Panc1 (cell line): ENCODE measurements around the gene HABP2.

Experiments
- POLR2AphosphoS5 ChIP-seq: IDR thresholded peaks from 2 replicates; pipeline ENCODE4 v1.6.1; 2012; ENCODE audit warnings: mild to moderate bottlenecking, low read depth, low read length, moderate library complexity
- SIN3A ChIP-seq: IDR thresholded peaks from 2 replicates; pipeline ENCODE4 v1.6.1; 2012; ENCODE audit warnings: low read depth, mild to moderate bottlenecking, low read length, moderate library complexity, borderline replicate concordance; ENCODE audit not compliant: insufficient read depth
- TCF7L2 ChIP-seq: IDR thresholded peaks from 2 replicates; pipeline ENCODE4 v1.6.1; 2011; ENCODE audit warnings: mild to moderate bottlenecking, low read depth, low read length, inconsistent platforms
- TF ChIP-seq, protein P1 (sequence below): fragments of 450-650 bp; IDR thresholded peaks from 2 replicates; pipeline ENCODE4 v1.5.1; 2017; ENCODE audit warnings: mild to moderate bottlenecking

DNA sequence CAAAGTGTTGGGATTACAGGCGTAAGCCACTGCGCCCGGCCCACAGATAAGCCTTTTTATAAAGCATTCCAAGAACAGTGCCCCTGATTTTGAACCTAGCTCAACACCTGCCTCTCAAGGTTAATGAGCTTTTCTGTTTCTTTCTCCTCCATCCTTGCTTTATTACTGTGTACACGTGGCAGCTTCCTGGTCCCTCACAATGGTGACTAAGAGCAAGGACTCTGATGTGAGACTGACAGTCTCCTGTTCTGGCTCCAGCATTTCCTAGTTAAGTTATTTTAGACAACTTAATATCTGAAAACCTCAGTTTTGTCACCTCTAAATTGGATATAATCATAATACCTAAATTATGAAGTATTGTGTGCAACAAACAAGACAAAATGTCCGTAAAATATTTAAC, 9.9 kb downstream of the HABP2 start:
- TF ChIP-seq, protein P1, sequence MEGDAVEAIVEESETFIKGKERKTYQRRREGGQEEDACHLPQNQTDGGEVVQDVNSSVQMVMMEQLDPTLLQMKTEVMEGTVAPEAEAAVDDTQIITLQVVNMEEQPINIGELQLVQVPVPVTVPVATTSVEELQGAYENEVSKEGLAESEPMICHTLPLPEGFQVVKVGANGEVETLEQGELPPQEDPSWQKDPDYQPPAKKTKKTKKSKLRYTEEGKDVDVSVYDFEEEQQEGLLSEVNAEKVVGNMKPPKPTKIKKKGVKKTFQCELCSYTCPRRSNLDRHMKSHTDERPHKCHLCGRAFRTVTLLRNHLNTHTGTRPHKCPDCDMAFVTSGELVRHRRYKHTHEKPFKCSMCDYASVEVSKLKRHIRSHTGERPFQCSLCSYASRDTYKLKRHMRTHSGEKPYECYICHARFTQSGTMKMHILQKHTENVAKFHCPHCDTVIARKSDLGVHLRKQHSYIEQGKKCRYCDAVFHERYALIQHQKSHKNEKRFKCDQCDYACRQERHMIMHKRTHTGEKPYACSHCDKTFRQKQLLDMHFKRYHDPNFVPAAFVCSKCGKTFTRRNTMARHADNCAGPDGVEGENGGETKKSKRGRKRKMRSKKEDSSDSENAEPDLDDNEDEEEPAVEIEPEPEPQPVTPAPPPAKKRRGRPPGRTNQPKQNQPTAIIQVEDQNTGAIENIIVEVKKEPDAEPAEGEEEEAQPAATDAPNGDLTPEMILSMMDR, result no peak
- TF ChIP-seq POLR2AphosphoS5 (no peak), TCF7L2 (no peak), SIN3A (no peak)
